MM.1S (cell line): Measurements from ENCODE around the gene NHLRC4.

Experiments
- DNase-seq: peaks from one replicate; pipeline ENCODE4 v3.0.0-alpha.2; 2015
- H2AFZ ChIP-seq: fragments of 300-600 bp; sonication (generic); 2 replicates; pipeline ENCODE4 v1.6.0; 2016; ENCODE audit warnings: antibody characterized with exemption, low read length
- H3F3A ChIP-seq: fragments of 300-600 bp; sonication (generic); 2 replicates; pipeline ENCODE4 v1.6.1; 2016; ENCODE audit warnings: mild to moderate bottlenecking, antibody characterized with exemption, low read length, moderate library complexity, mixed read lengths; ENCODE audit not compliant: insufficient read depth
- H3K27ac ChIP-seq: fragments of 300-600 bp; sonication (generic); 2 replicates; pipeline ENCODE4 v1.5.1; 2016; ENCODE audit warnings: mild to moderate bottlenecking, low read length
- H3K27me3 ChIP-seq: fragments of 300-600 bp; sonication (generic); replicated peaks from 2 replicates; pipeline ENCODE4 v1.6.0; 2016; ENCODE audit warnings: low read length; ENCODE audit not compliant: insufficient read depth
- H3K36me3 ChIP-seq: fragments of 300-600 bp; sonication (generic); replicated peaks from 2 replicates; pipeline ENCODE4 v1.6.1; 2016; ENCODE audit warnings: mild to moderate bottlenecking, low read length, mixed read lengths; ENCODE audit not compliant: insufficient read depth
- H3K4me1 ChIP-seq: fragments of 300-600 bp; sonication (generic); 2 replicates; pipeline ENCODE4 v1.6.1; 2016; ENCODE audit warnings: low read length, mixed read lengths
- H3K4me2 ChIP-seq: fragments of 300-600 bp; sonication (generic); 2 replicates; pipeline ENCODE4 v1.6.0; 2016; ENCODE audit warnings: low read depth, low read length
- H3K4me3 ChIP-seq: fragments of 300-600 bp; sonication (generic); 2 replicates; pipeline ENCODE4 v1.5.1; 2016; ENCODE audit warnings: low read length, mixed read lengths
- H3K79me2 ChIP-seq: fragments of 300-600 bp; sonication (generic); 2 replicates; pipeline ENCODE4 v1.6.1; 2016; ENCODE audit warnings: mixed run types, low read length, mixed read lengths
- H3K9ac ChIP-seq: fragments of 300-600 bp; sonication (generic); 2 replicates; pipeline ENCODE4 v1.6.1; 2016; ENCODE audit warnings: low read length, mixed read lengths
- H3K9me2 ChIP-seq: fragments of 300-600 bp; sonication (generic); replicated peaks from 2 replicates; pipeline ENCODE4 v1.6.1; 2016; ENCODE audit warnings: mild to moderate bottlenecking, low read length, mixed read lengths; ENCODE audit not compliant: insufficient read depth
- H3K9me3 ChIP-seq: fragments of 300-600 bp; sonication (generic); replicated peaks from 2 replicates; pipeline ENCODE4 v1.6.1; 2016; ENCODE audit warnings: mild to moderate bottlenecking, low read length, mixed read lengths; ENCODE audit not compliant: insufficient read depth
- H4K20me1 ChIP-seq: fragments of 300-600 bp; sonication (generic); 2 replicates; pipeline ENCODE4 v1.6.1; 2016; ENCODE audit warnings: mild to moderate bottlenecking, low read length, moderate library complexity, mixed read lengths; ENCODE audit not compliant: insufficient read depth
- EZH2 ChIP-seq: fragments of 300-600 bp; sonication (generic); optimal IDR thresholded peaks from 2 replicates; pipeline ENCODE3; 2017; ENCODE audit warnings: low read depth, mild to moderate bottlenecking, antibody characterized with exemption, low read length, mixed read lengths
- EZH2phosphoT487 ChIP-seq: fragments of 300-600 bp; sonication (generic); IDR thresholded peaks from 2 replicates; pipeline ENCODE4 v1.6.1; 2018; ENCODE audit warnings: antibody characterized with exemption, low read length
- TF ChIP-seq, protein P1 (sequence below): fragments of 300-600 bp; sonication (generic); IDR thresholded peaks from 2 replicates; pipeline ENCODE4 v1.5.1; 2016; ENCODE audit warnings: antibody characterized with exemption, low read length, mixed read lengths

The NHLRC4 gene

DNA sequence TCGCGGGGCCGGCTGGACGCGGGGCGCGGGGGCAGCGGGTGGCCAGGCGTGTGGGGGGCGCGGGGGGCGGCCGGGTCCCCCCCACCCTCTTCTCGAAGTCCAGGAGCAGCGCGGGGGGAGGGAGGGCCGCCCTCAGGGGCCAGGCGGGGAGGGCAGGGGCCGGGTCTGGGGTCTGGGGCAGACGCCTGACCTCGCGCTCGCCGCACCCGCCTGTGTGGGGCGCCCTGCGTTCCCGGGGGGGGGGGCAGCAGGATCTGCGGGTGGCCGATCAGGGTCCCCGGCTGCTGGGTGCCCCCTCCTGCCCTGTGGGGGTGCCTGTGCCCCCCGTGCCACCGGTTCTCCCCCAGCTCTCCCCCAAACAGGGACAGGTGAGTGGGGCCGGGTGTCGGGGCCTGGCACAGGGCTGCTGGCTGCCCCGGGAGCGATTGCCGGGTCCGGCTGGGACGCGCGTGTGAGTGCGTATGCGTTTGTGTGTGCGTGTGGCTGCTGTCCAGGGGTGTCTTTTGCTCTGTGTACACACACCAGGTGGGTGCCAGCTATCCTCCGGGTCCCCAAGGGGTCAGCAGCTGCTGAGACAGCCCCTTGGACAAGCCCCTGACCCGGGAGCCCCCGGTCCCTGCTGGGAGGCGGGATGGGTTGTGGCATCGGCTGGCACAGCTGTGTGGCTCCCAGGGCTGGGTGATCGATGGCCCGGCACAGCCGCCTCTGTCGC, 5.9 kb upstream of the NHLRC4 start:
- Histone ChIP-seq H2AFZ (no peak overlapping the region), H3K4me2 (no peak overlapping the region), H4K20me1 (no peaks in the 10 kb centered on the region), H3K27me3 (peaks cover 62% of the 10 kb centered on the region), H3K9me3 (no peaks in the 10 kb centered on the region), H3K4me3 (no peak overlapping the region), H3K79me2 (no peaks in the 10 kb centered on the region), H3K27ac (no peak overlapping the region), H3K9ac (no peak overlapping the region), H3K36me3 (no peaks in the 10 kb centered on the region), H3K9me2 (no peaks in the 10 kb centered on the region), H3F3A (no peaks in the 10 kb centered on the region), H3K4me1 (no peaks in the 10 kb centered on the region)
- no peak for DNase-seq
- TF ChIP-seq EZH2 = peak; percentile 85
- TF ChIP-seq, protein P1, sequence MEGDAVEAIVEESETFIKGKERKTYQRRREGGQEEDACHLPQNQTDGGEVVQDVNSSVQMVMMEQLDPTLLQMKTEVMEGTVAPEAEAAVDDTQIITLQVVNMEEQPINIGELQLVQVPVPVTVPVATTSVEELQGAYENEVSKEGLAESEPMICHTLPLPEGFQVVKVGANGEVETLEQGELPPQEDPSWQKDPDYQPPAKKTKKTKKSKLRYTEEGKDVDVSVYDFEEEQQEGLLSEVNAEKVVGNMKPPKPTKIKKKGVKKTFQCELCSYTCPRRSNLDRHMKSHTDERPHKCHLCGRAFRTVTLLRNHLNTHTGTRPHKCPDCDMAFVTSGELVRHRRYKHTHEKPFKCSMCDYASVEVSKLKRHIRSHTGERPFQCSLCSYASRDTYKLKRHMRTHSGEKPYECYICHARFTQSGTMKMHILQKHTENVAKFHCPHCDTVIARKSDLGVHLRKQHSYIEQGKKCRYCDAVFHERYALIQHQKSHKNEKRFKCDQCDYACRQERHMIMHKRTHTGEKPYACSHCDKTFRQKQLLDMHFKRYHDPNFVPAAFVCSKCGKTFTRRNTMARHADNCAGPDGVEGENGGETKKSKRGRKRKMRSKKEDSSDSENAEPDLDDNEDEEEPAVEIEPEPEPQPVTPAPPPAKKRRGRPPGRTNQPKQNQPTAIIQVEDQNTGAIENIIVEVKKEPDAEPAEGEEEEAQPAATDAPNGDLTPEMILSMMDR = no peak

DNA sequence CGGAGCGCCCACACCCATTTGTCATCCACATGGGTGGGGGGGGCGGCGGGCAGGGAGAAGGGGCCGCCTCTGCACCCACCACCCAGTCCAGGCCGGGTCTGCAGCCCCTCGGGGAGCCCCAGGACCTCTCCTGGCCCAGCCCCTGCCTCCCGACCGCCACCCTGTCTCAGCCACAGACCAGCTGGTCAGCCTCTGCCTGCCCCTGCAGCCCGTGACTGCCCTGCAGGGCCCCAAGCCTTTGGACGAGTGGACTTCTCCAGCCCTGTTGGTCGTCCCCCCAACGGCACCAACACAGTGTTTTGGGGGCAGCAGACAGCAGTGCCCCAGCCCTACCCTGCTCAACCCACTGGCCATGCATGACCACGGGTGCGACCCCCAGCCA, 5.4 kb upstream of the NHLRC4 start:
- no peaks in the 10 kb centered on the region for H3K9me3 ChIP-seq
- H3K27ac ChIP-seq = no peak overlapping the region
- peaks cover 4% of the 10 kb centered on the region for H3K4me1 ChIP-seq
- no peak for DNase-seq
- no peaks in the 10 kb centered on the region for H3K36me3 ChIP-seq
- no peak overlapping the region for H2AFZ ChIP-seq
- H3F3A ChIP-seq = no peaks in the 10 kb centered on the region
- no peaks in the 10 kb centered on the region for H3K9me2 ChIP-seq
- no peak overlapping the region for H3K4me2 ChIP-seq
- H3K79me2 ChIP-seq = no peaks in the 10 kb centered on the region
- H3K27me3 ChIP-seq = peaks cover 58% of the 10 kb centered on the region
- no peaks in the 10 kb centered on the region for H4K20me1 ChIP-seq
- TF ChIP-seq, protein P1 = no peak
- TF ChIP-seq EZH2phosphoT487 (no peak), EZH2 (no peak)
- no peak overlapping the region for H3K9ac ChIP-seq
- H3K4me3 ChIP-seq = no peak overlapping the region

DNA sequence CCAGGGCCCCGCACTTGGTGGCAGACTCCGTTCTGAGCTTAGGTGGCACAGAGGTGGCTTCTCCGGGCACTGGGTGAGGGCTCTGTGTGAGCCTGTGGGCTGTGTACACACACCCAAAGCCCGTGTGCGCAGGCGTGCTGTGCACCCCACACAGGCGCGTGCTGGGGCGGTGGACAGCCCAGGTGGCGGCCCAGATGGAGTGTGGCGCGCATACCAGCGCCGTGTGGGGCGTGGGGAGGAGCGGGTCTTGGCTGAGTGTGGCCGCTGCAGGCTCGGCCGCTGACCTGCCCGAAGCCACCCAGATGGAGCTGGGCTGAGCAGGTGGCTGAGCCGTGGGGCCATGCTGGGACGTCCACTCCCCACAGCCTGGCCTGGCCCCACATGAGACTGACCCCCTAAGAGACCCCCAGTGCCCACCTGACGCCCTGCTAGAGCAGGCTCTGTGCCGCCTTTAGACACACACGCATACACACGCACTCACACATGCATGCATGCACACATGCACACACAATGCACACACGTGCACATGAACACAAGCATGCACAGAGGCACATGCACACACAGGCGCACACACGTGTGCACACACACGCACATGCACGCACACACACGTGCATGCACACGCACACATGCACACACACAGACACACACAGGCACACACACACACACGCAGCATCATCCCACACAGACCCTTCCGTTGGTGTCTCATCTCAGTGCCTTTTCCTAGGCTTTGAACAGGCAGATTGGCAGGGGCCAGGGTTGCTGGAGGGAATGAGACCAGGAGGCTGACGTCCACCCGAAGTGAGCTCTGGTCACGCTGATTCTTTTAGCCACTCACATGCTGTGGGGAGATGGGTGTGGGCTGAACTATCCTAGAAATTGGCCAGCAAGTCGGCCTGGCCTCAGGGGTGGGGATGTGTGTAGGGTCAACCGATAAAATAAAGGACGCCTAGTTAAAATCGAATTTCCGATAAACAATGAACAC, 4.6 kb upstream of the NHLRC4 start:
- Histone ChIP-seq H3K27me3 (peaks cover 49% of the 10 kb centered on the region), H3K9me3 (no peaks in the 10 kb centered on the region), H3K9ac (no peak overlapping the region), H3F3A (peaks cover 5% of the 10 kb centered on the region), H3K4me3 (no peak overlapping the region), H3K79me2 (peaks cover 2% of the 10 kb centered on the region; the same call in 1 of the 2 replicates), H3K27ac (no peak overlapping the region), H2AFZ (no peak overlapping the region), H3K4me1 (peaks cover 9% of the 10 kb centered on the region), H3K36me3 (no peaks in the 10 kb centered on the region), H4K20me1 (no peaks in the 10 kb centered on the region), H3K9me2 (no peaks in the 10 kb centered on the region), H3K4me2 (no peak overlapping the region)
- TF ChIP-seq, protein P1 = no peak
- no peak for TF ChIP-seq EZH2
- TF ChIP-seq EZH2phosphoT487 = no peak
- no peak for DNase-seq
